ENCODE measurements around the gene PTMS.

DNA sequence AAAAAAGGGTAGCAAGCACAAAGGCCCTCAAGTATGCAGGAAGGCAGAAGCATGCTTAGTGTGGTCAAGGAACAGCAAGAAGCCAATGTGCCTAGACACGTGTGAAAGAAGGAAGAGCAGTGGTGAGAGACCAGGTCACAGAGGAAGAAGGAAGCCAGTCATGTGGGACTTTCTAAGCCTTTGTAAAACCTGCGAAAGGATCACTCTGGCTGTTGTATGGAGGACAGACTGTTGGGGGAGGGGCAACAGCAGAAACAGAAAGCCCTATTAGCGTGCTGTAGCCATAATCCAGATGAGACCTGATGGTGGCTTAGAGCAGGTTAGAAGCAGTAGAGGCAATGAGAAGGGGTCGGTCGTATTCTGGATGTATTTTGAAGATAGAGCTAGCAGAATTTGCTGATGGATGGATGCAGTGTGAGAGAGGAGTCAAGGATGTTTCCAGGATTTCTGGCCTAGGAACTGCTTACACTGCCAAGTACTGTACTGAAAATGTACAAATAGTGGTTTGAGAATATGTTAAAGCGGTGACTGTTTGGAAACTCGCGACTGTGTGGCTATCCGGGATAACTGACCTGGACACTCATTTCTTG, 7.6 kb upstream of the PTMS start:
- no peak for TF ChIP-seq CTCF (IDR thresholded peaks at IDR 0.05)
- no peak for TF ChIP-seq POLR2AphosphoS5 (IDR thresholded peaks at IDR 0.05)

Data from sigmoid colon (tissue), 4 donors.